GM19193 (cell line): ENCODE data around the gene SNED1.

Experiments
- POLR2A ChIP-seq: IDR thresholded peaks from 4 replicates; pipeline ENCODE4 v1.6.1; 2011; ENCODE audit not compliant: insufficient read depth, insufficient read length; ENCODE audit errors: extremely low read depth

SNED1 gene

GRCh38 chr2:241001413-241002274 lies 3.2 kb downstream of the SNED1 start:
- no peak for TF ChIP-seq POLR2A

- TF ChIP-seq POLR2A: no peak
Measured at GRCh38 chr2:241002275-241003046, 4.0 kb downstream of the SNED1 start.

GRCh38 chr2:241003047-241003360 lies 4.6 kb downstream of the SNED1 start:
- TF ChIP-seq POLR2A: no peak

- TF ChIP-seq POLR2A: no peak
Measured at GRCh38 chr2:241003369-241003768, 5.0 kb downstream of the SNED1 start.

- TF ChIP-seq POLR2A: no peak
Measured at GRCh38 chr2:241003830-241004564, 5.6 kb downstream of the SNED1 start.

GRCh38 chr2:241005569-241005968 lies 7.2 kb downstream of the SNED1 start:
- TF ChIP-seq POLR2A: no peak

- no peak for TF ChIP-seq POLR2A
Measured at GRCh38 chr2:241006412-241006811, 8.0 kb downstream of the SNED1 start.

GRCh38 chr2:241007111-241007510 lies 8.7 kb downstream of the SNED1 start:
- TF ChIP-seq POLR2A: no peak

GRCh38 chr2:241007880-241008710 lies 9.7 kb downstream of the SNED1 start:
- no peak for TF ChIP-seq POLR2A

- no peak for TF ChIP-seq POLR2A
Measured at GRCh38 chr2:241008711-241009121, 10.3 kb downstream of the SNED1 start.

- no peak for TF ChIP-seq POLR2A
Measured at GRCh38 chr2:241009191-241009590, 10.8 kb downstream of the SNED1 start.

GRCh38 chr2:241009601-241010530 lies 11.4 kb downstream of the SNED1 start:
- TF ChIP-seq POLR2A: no peak

- no peak for TF ChIP-seq POLR2A
Measured at GRCh38 chr2:241010531-241011295, 12.3 kb downstream of the SNED1 start.

- no peak for TF ChIP-seq POLR2A
Measured at GRCh38 chr2:241011296-241011600, 12.8 kb downstream of the SNED1 start.
